HG03045 (cell line): Measurements from ENCODE around the gene PACRG.

ENCODE experiments used
- ATAC-seq: cut with Tn5 transposase; IDR thresholded peaks from one replicate; pipeline ENCODE4 v1.9.1; 2021; ENCODE audit warnings: mild to moderate bottlenecking, moderate library complexity; ENCODE audit not compliant: unreplicated experiment

PACRG gene

DNA sequence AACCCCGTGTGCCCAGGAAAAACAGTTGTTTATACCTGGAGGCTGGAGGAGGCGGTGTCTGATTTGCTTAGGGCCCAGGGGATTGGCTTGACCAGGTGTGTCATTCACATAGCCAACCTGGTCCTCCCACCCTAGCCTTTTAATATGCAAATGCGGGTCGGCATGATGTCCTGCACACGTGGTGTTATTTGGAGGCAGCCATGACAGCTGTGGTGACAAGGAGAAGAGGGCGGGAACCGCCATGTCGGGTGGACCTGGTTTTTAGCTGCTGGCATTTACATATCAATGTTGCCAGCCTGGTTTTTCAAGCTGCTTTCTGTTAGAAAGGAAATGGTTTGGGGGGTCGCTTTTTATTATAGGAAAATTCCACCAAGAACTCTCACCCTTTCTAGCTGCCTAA lies 395.3 kb downstream of the PACRG start:
- ATAC-seq, result no peak

- ATAC-seq, result no peak
Observed at GRCh38 chr6:163126741-163127140, 399.0 kb downstream of the PACRG start.

DNA sequence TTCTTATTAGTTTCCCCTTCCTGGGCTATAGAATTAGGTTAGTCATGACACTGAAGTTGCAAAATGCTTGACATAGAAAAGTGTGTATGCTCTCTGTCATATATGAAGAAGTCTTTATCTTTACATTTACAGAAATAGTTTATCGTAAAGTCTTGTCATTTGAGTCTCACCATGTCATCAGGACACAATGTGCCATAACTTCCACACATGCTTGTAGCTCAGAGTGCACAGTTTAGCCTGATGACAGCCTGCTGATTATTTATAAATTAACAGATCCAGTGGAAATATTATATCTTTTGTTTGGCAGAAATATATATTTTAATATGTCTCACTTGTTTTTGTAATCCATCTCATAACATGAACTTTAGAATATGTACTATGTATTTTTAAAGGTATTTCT lies 399.8 kb downstream of the PACRG start:
- ATAC-seq, result no peak

DNA sequence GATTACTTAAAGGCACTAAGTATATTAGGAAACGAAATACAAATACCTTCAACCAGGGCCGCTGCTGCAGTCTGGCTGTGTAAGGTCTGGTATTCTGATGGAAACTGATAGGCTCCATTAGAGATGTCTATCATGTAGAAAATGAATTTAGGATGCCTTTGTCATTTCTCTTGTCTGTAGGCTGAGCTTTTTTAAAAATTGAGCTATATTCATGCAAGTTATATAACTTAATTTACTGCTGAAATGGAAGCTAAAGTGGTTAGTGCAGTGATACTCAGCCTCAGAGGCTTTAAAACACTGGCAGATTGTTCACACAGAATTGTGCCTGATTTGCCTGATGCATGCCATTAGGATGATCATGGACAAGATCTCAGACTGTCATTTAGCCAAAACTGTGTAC lies 400.6 kb downstream of the PACRG start:
- ATAC-seq, result no peak

DNA sequence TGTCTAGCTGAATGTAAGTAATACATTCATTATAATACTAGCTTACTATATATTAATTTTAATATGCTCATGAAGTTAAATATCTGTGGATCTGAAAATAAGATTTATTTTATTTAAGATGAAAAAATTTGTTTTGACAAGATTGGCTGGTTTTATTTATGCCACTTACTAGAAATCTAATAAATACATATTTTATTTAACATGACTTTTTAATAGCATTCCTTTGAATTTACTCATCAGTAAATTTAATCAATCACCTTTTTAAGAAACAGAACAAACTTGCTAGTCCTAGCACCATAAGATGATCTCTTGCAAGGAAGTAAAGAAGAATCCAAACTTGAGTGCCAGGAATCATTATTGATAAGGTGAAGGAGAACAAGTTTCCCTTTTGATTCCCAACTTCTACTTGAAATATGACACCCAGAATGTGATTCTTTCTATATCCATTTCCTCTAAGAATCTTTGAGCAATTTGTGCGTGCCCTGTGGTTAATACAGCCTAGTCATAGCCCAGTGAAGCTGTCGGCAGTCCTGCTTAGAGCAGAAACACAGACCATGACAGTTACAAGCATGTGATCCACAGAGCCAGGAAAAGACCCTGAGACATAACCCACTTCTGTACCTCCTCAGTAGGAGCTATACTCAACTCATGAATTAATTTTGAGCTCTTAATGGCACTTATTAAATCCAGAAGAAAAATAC lies 404.4 kb downstream of the PACRG start:
- ATAC-seq, result no peak

GRCh38 chr6:163133017-163133416 lies 405.2 kb downstream of the PACRG start:
- ATAC-seq, result no peak

DNA sequence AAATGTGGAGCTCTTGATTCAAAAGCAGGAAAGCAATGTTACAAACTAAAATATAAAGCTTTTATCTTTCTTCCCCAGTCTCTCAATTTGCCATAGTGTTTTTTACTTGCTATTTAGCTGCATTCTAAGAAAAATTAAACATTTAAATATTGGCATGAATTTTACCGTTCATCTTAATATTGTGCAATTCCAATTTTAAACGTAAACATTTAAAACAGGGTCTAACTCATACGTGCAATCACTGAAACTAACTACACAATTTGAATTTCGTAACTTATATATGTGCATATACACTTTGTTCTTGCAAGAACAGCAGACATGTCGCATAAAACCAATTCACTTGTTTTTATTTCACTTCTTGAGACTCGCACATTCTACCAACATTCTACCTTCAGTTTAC lies 405.9 kb downstream of the PACRG start:
- no peak for ATAC-seq

DNA sequence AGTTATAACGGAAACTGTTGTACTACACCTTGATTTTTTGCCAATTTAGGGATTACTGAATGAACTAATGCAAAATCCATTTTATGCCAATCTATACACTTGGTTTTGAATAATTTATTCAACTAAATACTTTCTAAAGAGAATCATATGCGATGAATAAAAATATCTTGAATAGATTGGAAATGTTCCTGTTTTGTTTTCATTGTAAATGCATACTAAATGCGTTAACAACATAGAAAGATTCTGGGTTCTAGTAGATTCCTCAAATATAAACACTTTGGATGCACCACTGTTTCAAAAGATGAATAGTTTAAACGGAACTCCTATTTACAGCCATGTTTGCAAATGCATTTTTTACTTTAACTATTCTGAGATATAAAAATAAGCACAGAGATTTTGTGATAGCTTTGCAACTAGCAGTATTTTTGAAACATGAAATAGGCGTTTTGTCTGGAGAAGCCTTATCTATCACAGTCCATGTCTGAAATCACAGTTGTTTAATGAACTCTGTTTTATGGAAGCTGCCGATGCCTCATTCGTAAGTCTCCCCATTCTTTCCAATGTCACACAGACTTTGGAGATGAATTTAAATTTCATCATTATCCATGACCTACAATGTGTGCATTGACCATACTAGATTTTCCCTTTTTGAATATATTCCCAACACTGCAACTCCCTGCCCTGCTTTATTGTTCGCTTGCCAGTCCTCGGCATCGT lies 409.1 kb downstream of the PACRG start:
- ATAC-seq, result no peak

GRCh38 chr6:163137398-163137881 lies 409.7 kb downstream of the PACRG start:
- no peak for ATAC-seq

GRCh38 chr6:163146036-163146435 lies 418.3 kb downstream of the PACRG start:
- no peak for ATAC-seq

DNA sequence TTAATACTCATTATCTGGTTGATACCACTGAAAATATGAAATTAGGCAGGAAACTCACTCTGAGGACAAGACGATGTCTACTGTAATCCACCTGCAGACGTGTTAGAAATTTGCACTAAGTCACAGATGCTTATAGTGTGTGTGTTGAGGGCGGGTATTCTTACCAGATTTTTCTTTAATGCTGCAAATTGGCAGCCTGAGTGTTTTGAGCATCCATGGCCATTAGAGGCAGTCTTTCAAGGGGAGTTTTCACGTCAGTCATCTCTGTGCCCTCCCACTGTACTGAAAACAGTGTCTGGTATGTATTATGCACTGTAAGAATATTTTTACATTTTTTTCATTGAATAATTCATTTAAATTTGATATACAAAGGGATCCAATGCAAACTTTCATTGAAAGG lies 420.2 kb downstream of the PACRG start:
- no peak for ATAC-seq

- no peak for ATAC-seq
Observed at GRCh38 chr6:163148451-163149278, 420.9 kb downstream of the PACRG start.

DNA sequence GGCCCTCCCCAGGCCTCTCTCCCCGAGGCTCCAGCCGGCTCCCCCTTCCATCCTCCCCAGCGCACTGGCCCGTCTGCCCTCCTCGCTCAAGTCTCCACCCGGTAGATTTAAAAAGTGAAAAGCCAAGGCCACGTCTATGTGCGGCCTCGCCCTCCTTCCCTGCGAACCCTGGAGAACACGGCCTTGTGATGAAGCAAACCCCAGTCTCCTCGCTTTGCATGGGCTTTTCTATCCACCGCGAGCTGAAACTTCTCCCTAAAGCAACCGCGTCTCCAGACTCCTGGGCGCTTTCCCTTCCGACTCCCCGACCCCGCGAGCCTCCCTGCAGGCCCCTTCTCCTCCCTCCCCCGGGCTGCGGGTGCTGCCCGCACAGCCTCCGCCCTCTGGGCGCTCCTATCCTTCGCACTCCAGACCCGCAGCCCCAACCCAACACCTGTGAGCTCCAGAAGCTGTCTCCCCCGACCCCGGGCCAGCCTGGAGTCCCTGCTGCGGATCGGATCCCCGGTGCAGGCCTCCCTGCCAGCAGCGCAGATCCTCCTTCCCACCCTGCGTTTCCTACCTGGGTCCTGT lies 421.6 kb downstream of the PACRG start:
- no peak for ATAC-seq

DNA sequence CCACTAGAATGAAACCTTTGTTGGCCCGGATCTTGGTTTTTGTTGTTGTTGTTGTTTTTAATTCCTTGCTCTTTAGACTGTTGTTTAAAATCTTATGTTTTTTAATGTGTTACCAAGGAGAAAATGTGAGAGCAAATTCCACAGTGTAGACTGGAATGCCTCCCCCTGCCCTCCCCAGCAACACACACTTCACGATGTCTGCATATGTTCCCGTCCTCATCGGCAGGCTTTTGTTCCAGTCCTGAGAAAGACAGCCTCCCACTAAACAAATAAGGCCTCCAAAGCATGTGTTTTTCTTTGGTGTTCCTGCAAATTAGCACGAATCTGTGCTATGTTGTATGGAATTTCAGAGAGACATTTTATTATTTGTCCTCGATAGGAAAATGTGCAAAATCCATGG lies 423.4 kb downstream of the PACRG start:
- ATAC-seq, result no peak

DNA sequence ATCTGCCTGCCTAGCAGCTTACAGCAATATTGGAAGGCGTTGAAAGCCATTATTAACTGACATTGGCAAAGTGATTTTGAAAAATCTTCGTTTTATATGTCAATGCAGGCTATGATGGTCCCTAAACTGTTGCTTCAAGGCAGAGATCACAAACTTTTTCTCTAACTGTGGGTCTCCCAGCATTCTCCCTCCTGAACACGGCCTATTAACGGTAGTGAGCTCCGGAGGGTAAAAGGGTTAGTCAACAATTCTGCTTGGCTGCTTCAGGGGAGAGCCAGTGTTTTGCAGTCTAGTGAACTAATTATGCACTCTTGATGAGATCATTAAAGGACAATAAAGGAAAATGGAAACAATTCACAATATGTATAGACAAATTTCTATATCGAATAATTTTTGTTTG lies 424.9 kb downstream of the PACRG start:
- no peak for ATAC-seq

- ATAC-seq, result no peak
Observed at GRCh38 chr6:163159110-163159509, 431.3 kb downstream of the PACRG start.

DNA sequence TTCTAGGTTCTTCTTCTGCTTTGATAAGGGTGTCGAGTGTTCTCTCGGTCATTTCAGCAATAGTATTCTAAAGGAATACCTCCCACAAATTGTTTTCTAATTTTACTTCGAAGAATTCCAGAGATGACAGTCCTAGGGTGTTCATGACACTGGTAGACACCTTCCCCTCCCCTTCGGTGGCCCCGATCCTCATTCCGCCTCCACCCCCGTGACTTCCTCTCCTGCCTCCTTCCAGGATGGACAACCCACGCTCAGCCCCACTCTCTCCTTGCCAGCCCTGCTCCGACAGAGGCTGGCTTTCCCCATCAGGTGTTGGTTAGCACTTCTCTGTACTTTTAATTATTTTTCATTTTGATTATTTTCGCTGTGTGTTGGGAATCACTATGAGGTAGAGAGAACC lies 431.9 kb downstream of the PACRG start:
- ATAC-seq, result no peak

DNA sequence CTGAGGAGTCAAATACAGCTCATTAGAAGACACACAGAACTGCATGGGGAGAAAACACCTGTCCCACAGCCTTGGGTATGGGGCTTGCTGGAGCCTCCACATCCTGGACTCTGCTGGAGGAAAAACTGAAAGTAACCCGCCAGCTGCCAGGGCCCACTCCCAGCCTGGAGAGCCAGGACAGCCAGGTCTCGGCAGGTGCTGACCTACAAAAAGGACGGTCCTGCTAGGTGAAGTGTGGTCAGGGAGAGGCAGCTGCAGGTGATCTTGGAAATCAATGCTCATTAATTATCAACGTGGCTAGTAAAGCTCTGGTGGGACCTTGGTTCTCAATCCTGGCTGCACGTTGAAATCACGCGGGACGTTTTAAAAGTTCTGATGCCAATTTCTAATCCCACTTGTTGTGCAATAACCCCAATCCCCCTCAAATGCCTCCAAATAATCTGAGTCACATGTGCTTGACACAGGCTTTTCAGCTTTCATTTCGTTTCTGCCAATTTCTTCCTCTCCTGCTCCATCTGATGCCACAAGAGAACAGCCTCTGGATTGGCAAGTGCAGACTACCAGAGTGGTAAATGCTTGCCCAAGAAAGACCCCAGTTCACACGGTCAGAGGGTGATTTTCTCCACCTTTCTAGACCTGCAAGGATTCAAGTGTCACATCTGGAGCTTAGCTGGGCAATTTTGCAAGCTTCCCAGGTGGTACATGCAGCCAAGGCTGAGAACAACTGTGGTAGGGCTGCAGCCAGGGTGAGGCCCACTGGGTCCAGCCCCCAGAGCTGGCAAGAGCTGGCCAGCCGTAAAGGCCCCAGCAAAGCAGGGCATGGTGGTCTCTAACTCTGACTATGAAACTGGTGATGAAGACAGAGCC lies 434.5 kb downstream of the PACRG start:
- ATAC-seq, result no peak

GRCh38 chr6:163162874-163163213 lies 435.1 kb downstream of the PACRG start:
- ATAC-seq, result no peak

- ATAC-seq, result no peak
Observed at GRCh38 chr6:163164175-163164900, 436.6 kb downstream of the PACRG start.
